ENCODE data around the gene SBK1. TPM values are rescaled to one million over a fixed set of nuclear protein-coding genes. Genes with fewer than 3 reads are reported as not detected.
A peak's percentile ranks its signal among the peaks of the same experiment; 100 is the strongest.
"Not testable (repeated sequence)": the region's sequence is repeated elsewhere in the genome, so short reads cannot be mapped to it uniquely, and the experiment has no call there.

The SBK1 gene
- total RNA-seq, 2 donors from 2014 or later = 1.1 TPM

DNA sequence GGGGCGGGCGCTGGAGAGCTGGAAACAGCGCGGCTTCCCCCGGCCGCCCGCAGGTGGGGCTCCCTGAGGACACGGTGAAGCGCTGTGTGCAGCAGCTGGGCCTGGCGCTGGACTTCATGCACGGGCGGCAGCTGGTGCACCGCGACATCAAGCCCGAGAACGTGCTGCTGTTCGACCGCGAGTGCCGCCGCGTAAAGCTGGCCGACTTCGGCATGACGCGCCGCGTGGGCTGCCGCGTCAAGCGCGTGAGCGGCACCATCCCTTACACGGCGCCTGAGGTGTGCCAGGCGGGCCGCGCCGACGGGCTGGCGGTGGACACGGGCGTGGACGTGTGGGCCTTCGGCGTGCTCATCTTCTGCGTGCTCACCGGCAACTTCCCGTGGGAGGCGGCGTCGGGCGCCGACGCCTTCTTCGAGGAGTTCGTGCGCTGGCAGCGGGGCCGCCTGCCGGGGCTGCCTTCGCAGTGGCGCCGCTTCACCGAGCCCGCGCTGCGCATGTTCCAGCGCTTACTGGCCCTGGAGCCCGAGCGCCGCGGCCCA lies 27.8 kb downstream of the SBK1 start:
- H3K4me1 Mint-ChIP-seq (ENCODE audit: low read depth in 2 of 2) = peaks cover 8 to 24% of the 10 kb centered on the region in 2 donors
- no peaks in the 10 kb centered on the region for H3K9me3 Mint-ChIP-seq
- ATAC-seq (no peak), DNase-seq (ENCODE audit: low spot score) (peak; percentile 60)
- no peak overlapping the region for H3K27ac Mint-ChIP-seq
- no peaks in the 10 kb centered on the region for H3K27me3 Mint-ChIP-seq
- no peaks in the 10 kb centered on the region for H3K36me3 Mint-ChIP-seq
- H3K4me3 Mint-ChIP-seq = no peak overlapping the region

DNA sequence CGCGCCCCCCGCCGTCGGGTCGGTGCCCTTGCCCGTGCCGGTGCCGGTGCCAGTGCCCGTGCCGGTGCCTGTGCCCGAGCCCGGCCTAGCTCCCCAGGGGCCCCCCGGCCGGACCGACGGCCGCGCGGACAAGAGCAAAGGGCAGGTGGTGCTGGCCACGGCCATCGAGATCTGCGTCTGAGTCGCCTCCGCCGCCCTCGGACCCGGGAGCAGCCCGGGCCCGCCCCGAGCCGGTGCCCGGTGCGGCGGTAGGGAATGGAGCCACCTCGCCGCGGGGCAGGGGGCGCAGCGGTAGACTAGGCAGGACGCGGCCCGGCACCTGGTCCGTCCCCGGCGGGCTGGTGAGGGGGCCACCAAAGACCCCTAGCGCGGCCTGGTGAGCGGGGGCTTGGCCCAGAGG lies 28.4 kb downstream of the SBK1 start:
- H3K36me3 Mint-ChIP-seq = no peaks in the 10 kb centered on the region
- no peaks in the 10 kb centered on the region for H3K9me3 Mint-ChIP-seq
- no peaks in the 10 kb centered on the region for H3K27me3 Mint-ChIP-seq
- H3K4me1 Mint-ChIP-seq (ENCODE audit: low read depth in 2 of 2) = peaks cover 4 to 21% of the 10 kb centered on the region in 2 donors
- no peak overlapping the region for H3K27ac Mint-ChIP-seq
- DNase-seq (ENCODE audit: low spot score) = peak; percentile 44
- no peak for ATAC-seq
- no peak overlapping the region for H3K4me3 Mint-ChIP-seq

- ATAC-seq (peak; percentile 43 to 63), DNase-seq (ENCODE audit: low spot score) (peak; percentile 63)
- H3K9me3 Mint-ChIP-seq = no peaks in the 10 kb centered on the region
- H3K4me3 Mint-ChIP-seq = no peak overlapping the region
- H3K4me1 Mint-ChIP-seq (ENCODE audit: low read depth in 2 of 2) = peaks cover 6 to 16% of the 10 kb centered on the region in 2 donors
- no peak overlapping the region for H3K27ac Mint-ChIP-seq
- H3K27me3 Mint-ChIP-seq = no peaks in the 10 kb centered on the region
- no peaks in the 10 kb centered on the region for H3K36me3 Mint-ChIP-seq
Measured at GRCh38 chr16:28321700-28322411, 29.5 kb downstream of the SBK1 start.

DNA sequence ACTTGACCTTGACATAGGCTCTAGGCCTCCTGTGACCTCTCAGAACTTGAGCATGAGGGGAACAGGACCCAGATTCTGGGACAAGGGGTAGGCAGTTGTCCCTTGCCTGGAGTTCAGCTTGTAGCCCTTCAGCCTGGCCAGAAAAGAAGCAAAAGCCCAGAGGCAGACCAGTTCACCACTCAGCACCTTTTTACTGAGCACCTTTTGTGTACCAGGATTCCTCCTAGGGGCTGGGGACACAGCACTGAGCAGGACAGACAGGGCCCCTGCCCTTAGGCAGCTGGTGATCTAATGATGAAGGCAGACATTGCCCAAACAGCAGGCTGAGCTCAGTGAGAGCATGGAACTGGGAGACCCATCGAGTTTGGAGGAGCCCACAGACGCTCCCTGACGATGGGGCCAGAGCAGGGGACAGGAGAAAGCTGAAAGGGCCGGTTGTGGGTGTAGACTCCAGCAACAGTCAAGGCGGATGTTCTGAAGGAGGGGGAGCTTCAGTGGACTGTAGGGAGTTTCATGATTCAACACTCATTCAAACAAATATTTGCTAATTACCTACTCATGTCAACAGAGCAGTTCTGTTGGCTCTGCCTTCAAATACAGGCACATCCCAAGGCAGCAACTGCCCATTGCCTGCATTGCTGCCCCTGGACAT lies 32.0 kb downstream of the SBK1 start:
- no peaks in the 10 kb centered on the region for H3K9me3 Mint-ChIP-seq
- no peaks in the 10 kb centered on the region for H3K27me3 Mint-ChIP-seq
- H3K27ac Mint-ChIP-seq = no peak overlapping the region
- peak; percentile 6 for DNase-seq (ENCODE audit: low spot score)
- no peak for ATAC-seq
- peaks cover 6 to 7% of the 10 kb centered on the region in 2 donors for H3K4me1 Mint-ChIP-seq (ENCODE audit: low read depth in 2 of 2)
- no peak overlapping the region for H3K4me3 Mint-ChIP-seq
- H3K36me3 Mint-ChIP-seq = no peaks in the 10 kb centered on the region

- Mint-ChIP-seq H3K4me1 (ENCODE audit: low read depth in 2 of 2) (peaks cover 6% of the 10 kb centered on the region in 2 donors), H3K9me3 (no peaks in the 10 kb centered on the region), H3K36me3 (no peaks in the 10 kb centered on the region), H3K4me3 (no peak overlapping the region), H3K27ac (peak overlapping the region in 1 of 2 donors; percentile 51), H3K27me3 (no peaks in the 10 kb centered on the region)
- ATAC-seq = no peak
- no peak for DNase-seq (ENCODE audit: low spot score)
Measured at GRCh38 chr16:28324887-28325279, 32.6 kb downstream of the SBK1 start.

GRCh38 chr16:28326881-28327610 lies 34.7 kb downstream of the SBK1 start:
- Mint-ChIP-seq H3K36me3 (no peaks in the 10 kb centered on the region), H3K27me3 (no peaks in the 10 kb centered on the region), H3K4me1 (ENCODE audit: low read depth in 2 of 2) (peaks cover 6% of the 10 kb centered on the region in 2 donors), H3K4me3 (no peak overlapping the region), H3K9me3 (no peaks in the 10 kb centered on the region), H3K27ac (no peak overlapping the region)
- ATAC-seq (peak; percentile 74 to 76), DNase-seq (ENCODE audit: low spot score) (peak; percentile 62)

- H3K27ac Mint-ChIP-seq; H3K36me3 Mint-ChIP-seq; H3K4me1 Mint-ChIP-seq (ENCODE audit: low read depth in 2 of 2); H3K9me3 Mint-ChIP-seq; H3K27me3 Mint-ChIP-seq; ATAC-seq; H3K4me3 Mint-ChIP-seq: not testable (repeated sequence)
- peak; percentile 26 for DNase-seq (ENCODE audit: low spot score)
Measured at GRCh38 chr16:28330232-28330631, 37.9 kb downstream of the SBK1 start.

GRCh38 chr16:28330981-28331380 lies 38.7 kb downstream of the SBK1 start:
- H3K27me3 Mint-ChIP-seq; H3K36me3 Mint-ChIP-seq; H3K4me1 Mint-ChIP-seq (ENCODE audit: low read depth in 2 of 2); H3K27ac Mint-ChIP-seq; H3K4me3 Mint-ChIP-seq; H3K9me3 Mint-ChIP-seq: not testable (repeated sequence)
- ATAC-seq = peak in 1 of 2 donors; percentile 28
- peak; percentile 8 for DNase-seq (ENCODE audit: low spot score)

- not testable (repeated sequence) for H3K27me3 Mint-ChIP-seq; H3K36me3 Mint-ChIP-seq; H3K9me3 Mint-ChIP-seq; H3K27ac Mint-ChIP-seq; H3K4me3 Mint-ChIP-seq; H3K4me1 Mint-ChIP-seq (ENCODE audit: low read depth in 2 of 2); ATAC-seq
- peak; percentile 49 for DNase-seq (ENCODE audit: low spot score)
Measured at GRCh38 chr16:28332632-28333031, 40.3 kb downstream of the SBK1 start.

GRCh38 chr16:28335678-28336077 lies 43.4 kb downstream of the SBK1 start:
- not testable (repeated sequence) for H3K4me3 Mint-ChIP-seq; H3K36me3 Mint-ChIP-seq; H3K27ac Mint-ChIP-seq; H3K4me1 Mint-ChIP-seq (ENCODE audit: low read depth in 2 of 2); DNase-seq (ENCODE audit: low spot score); ATAC-seq; H3K27me3 Mint-ChIP-seq; H3K9me3 Mint-ChIP-seq

DNA sequence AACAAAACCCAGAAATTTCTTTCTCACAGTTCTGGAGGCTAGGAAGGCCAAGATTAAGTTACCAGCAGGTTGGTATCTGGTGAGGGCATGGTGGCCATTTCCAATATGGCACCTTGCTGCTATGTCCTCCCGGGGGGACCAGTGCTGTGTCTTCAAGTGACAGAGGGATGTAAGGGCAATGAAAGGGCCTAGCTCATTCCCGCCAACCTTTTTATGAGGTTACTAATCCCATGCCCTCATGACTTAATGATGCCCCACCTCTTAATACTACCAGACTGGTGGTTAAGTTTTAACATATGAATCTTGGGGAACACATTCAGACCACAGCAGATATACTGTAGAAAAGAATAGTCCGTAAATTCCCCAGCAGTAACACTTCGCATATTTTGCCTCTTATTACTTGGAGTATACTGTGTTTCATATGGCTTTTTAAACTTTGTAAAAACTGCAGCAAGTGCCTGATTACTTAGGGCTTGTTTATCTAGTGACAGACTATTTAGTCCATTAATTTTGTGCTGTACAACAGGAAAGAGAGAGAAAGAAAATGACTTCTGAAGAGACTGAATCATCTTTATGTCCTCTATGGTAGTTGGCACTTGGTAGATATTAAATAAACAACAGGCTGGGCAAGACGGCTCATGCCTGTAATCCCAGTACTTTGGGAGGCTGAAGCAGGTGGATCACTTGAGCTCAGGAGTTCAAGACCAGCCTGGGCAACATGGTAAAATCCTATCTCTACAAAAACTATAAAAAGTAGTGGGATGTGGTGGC lies 44.8 kb downstream of the SBK1 start:
- DNase-seq (ENCODE audit: low spot score); H3K27me3 Mint-ChIP-seq; ATAC-seq; H3K9me3 Mint-ChIP-seq; H3K36me3 Mint-ChIP-seq; H3K4me1 Mint-ChIP-seq (ENCODE audit: low read depth in 2 of 2); H3K27ac Mint-ChIP-seq; H3K4me3 Mint-ChIP-seq: not testable (repeated sequence)

GRCh38 chr16:28338230-28338629 lies 45.9 kb downstream of the SBK1 start:
- H3K27ac Mint-ChIP-seq, ATAC-seq, H3K4me3 Mint-ChIP-seq: not testable (repeated sequence)

DNA sequence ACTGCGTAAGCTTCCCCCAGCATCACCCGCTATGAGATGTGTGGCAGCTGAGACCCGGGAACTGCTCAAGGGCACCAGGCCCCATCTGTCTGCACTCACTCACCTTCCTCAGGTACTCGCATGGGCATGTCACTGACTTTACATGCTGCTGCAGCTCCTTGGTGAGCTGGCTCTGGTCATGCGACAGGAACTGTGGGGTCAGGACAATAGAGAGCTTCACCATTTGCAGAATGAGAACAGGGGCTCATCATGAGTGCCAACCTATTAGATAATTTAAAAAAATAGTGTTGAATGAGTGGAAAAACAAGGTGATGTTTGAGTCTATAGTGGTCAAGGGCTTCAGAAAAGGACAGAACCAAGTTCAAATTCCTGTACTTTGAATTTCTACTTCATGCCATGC lies 70.3 kb downstream of the SBK1 start:
- not testable (repeated sequence) for H3K36me3 Mint-ChIP-seq; H3K9me3 Mint-ChIP-seq; DNase-seq (ENCODE audit: low spot score); H3K27me3 Mint-ChIP-seq; H3K27ac Mint-ChIP-seq; ATAC-seq; H3K4me1 Mint-ChIP-seq (ENCODE audit: low read depth in 2 of 2); H3K4me3 Mint-ChIP-seq

More at GRCh38 chr16:28338230-28338629, 45.9 kb downstream of the SBK1 start:
- DNase-seq (ENCODE audit: low spot score); H3K27me3 Mint-ChIP-seq; H3K9me3 Mint-ChIP-seq; H3K4me1 Mint-ChIP-seq (ENCODE audit: low read depth in 2 of 2); H3K36me3 Mint-ChIP-seq: not testable (repeated sequence)

All from natural killer cell treated with Interleukin-12 subunit alpha and Interleukin-12 subunit beta and Interleukin-15 and Interleukin-18, amount 100 ng/mL, for 72 hours (primary cell).